ENCODE results near the gene IL1A.

The IL1A gene

DNA sequence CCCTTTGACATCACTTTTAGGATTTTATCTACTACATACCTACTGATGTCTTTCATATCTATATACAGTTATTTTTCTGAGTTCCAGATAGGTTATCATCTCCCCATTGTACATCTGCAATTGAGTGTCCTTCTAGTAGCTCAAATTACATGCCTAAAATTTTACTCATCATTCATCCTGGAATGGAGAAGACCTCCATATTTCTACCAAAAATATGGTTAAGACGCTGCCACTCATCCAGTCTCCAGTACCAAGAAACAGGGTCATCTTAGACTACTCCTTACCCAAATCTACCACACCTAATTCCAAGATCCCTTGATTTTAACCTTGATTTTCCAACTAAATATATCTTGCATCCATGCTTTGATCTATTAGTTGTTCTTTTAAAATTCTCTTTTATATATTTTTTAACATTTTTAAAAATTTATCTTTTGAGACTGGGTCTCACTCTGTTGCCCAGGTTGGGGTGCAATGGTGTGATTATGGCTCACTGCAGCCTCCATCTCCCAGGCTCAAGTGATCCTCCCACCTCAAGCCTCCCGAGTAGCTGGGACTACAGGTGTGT lies 11.3 kb downstream of the IL1A start:
- no peak overlapping the region for H3K4me3 ChIP-seq (ENCODE audit: low read depth, low read length)
- TF ChIP-seq, protein P1, sequence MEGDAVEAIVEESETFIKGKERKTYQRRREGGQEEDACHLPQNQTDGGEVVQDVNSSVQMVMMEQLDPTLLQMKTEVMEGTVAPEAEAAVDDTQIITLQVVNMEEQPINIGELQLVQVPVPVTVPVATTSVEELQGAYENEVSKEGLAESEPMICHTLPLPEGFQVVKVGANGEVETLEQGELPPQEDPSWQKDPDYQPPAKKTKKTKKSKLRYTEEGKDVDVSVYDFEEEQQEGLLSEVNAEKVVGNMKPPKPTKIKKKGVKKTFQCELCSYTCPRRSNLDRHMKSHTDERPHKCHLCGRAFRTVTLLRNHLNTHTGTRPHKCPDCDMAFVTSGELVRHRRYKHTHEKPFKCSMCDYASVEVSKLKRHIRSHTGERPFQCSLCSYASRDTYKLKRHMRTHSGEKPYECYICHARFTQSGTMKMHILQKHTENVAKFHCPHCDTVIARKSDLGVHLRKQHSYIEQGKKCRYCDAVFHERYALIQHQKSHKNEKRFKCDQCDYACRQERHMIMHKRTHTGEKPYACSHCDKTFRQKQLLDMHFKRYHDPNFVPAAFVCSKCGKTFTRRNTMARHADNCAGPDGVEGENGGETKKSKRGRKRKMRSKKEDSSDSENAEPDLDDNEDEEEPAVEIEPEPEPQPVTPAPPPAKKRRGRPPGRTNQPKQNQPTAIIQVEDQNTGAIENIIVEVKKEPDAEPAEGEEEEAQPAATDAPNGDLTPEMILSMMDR (IDR thresholded peaks at IDR 0.05; ENCODE audit: insufficient read depth, low read depth, low read length, missing control alignments): no peak
- no peak for DNase-seq (ENCODE audit: low read depth)

DNA sequence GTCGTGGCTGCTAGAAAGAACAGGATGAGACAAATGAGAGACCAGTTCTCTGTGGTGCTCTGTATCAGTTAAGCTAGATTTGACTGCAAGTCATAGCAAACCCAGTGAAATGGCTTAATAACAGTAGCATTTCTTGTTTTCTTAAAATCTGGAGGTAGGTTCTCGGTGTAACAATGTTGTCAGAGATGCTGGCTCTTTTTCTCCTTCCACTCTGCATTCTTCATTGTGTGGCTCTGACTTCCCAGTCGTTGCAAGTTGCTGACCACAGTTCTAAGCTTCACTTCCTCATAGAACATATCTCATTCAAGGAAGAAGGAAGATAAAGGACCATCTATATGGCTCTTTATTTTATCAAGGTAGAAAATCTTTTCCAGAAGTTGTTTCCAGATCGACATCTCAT lies 12.0 kb downstream of the IL1A start:
- TF ChIP-seq, protein P1 (IDR thresholded peaks at IDR 0.05; ENCODE audit: insufficient read depth, low read depth, low read length, missing control alignments): no peak
- peak; percentile 38 for DNase-seq (ENCODE audit: low read depth)
- no peak overlapping the region for H3K4me3 ChIP-seq (ENCODE audit: low read depth, low read length)

DNA sequence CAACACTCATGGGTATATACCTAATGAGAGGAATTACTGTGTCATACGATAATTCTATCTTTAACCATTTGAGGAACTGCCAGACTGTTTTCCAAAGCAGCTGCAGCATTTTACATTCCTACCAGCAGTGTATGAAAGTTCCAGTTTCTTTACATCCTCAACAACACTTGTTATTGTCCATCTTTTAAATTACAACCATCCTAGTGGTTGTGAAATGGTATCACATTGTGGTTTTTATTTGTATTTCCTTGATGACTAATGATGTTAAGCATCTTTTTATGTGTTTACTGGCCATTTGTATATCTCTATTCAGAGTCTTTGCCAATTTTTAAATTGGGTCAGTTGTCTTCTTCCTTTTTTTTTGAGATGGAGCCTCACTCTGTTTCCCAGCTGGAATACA lies 15.9 kb downstream of the IL1A start:
- H3K4me3 ChIP-seq (ENCODE audit: low read depth, low read length): no peak overlapping the region
- DNase-seq (ENCODE audit: low read depth): no peak
- TF ChIP-seq, protein P1 (IDR thresholded peaks at IDR 0.05; ENCODE audit: insufficient read depth, low read depth, low read length, missing control alignments): no peak

DNA sequence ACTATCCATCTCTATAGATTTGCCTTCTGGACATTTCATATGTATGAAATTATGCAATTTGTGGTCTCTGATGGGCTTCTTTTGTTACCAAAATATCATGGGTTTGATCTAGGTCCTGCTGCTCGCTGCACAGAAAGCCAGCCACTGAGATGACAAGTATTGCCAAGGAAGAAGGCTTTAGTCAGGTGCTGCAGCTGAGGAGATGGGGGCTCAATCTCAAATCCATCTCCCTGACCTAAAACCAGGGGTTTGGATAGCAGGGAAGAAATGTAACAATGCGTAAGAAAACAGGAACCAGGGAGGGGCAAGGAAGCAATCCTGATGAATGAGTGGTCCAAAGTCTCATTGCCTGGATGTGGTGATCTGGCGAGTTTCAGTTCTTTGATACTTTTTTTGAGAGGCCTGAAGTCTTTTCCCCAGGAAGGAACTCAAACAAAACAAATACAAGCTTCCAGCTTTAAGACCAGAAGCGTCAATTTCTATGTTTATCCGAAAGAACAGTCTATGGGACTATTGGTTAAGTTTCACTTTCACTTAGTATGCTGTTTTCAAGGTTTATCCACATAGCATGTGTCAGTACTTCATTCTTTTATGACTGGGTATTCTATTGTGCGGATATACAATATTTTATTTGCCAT lies 16.5 kb downstream of the IL1A start:
- TF ChIP-seq, protein P1 (IDR thresholded peaks at IDR 0.05; ENCODE audit: insufficient read depth, low read depth, low read length, missing control alignments): no peak
- no peak overlapping the region for H3K4me3 ChIP-seq (ENCODE audit: low read depth, low read length)
- no peak for DNase-seq (ENCODE audit: low read depth)

DNA sequence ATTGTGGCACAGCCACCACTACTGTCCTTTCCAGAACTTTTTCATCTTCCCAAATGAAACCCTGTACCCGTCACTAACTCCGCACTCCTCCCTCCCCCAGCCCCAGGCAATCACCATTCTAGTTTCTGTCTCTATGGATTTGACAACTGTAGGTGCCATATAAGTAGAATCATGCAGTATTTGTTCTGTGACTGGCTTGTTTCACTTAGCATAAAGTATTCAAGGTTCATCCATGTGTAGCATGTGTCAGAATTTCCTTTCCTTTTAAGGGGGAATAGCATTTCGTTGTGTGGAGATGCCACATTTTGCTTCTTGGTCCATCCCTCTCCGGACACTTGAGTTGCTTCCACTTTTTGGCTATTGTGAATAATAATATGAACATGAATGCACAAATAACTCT lies 19.0 kb downstream of the IL1A start:
- DNase-seq (ENCODE audit: low read depth): peak; percentile 16
- TF ChIP-seq, protein P1 (IDR thresholded peaks at IDR 0.05; ENCODE audit: insufficient read depth, low read depth, low read length, missing control alignments): no peak
- H3K4me3 ChIP-seq (ENCODE audit: low read depth, low read length): peak overlapping the region; percentile 70

DNA sequence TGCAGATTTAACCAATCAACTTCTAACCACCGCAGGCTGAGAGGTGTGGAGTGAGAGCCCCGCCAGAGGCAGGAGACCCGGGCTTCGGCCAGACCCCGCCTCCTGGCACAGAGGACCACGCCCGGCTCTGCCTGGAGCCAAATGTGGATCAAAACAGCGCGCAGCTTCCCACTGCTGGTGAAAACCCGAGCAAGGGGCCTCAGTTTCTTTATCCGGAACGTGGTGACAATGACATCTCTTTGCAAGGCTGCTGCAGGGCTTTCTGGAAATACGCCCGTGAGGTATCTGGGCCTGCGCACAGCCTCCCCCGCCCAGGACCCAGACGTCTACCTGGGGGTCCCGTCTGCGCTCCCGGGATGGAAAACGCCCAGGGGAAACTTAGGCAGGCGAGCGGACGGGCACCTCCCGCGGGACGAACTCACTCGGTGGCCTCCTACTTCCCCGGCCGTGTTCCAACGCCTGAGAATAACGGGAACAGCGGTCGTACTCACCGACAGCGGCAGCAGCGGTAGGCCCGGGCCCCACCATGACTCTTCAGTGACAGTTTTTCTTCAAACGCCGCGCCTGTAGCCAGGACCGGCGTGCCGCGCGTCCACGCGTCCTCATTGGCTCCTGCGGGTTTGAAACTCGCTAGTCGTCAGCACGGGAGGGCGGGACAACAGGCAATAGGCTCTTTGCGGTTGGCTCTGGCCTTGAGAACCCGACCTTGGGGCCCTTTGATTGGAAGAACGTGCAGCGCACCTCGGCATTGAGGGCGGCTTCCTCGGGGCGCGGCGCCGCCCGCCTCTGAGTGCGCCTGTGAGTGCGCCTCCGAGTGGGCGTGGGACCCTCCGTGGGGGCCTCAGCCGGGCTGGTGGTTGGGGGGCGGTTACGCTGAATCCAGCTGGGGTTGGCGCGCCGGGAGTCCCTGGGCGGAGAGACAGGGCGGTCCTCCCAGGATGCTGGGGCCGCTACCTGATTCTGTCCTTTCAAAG lies 19.9 kb downstream of the IL1A start, which contains the start of gene CKAP2L:
CKAP2L (minus strand) TSS at position 539 of the 974 bp plus-strand sequence; CDS start at position 528, 11 bp downstream.
- TF ChIP-seq, protein P1 (IDR thresholded peaks at IDR 0.05; ENCODE audit: insufficient read depth, low read depth, low read length, missing control alignments): no peak
- peak within 1 kb of the TSS; percentile 70 for H3K4me3 ChIP-seq (ENCODE audit: low read depth, low read length)
- DNase-seq (ENCODE audit: low read depth): peak; percentile 98
